ENCODE results near the gene SND1.

GRCh38 chr7:127828843-127829500, 177.0 kb downstream of the SND1 start:
- TF ChIP-seq MAFK (IDR thresholded peaks at IDR 0.05; ENCODE audit: low read depth, low read length) (no peak), CTCF (conservative IDR thresholded peaks at IDR 0.05; ENCODE audit: low read depth, low read length) (no peak), POLR2A (IDR thresholded peaks at IDR 0.05; ENCODE audit: low read depth, low read length) (no peak), BHLHE40 (IDR thresholded peaks at IDR 0.05; ENCODE audit: low read depth, low read length) (no peak), RCOR1 (IDR thresholded peaks at IDR 0.05; ENCODE audit: insufficient replicate concordance, low read length) (no peak), USF2 (IDR thresholded peaks at IDR 0.05; ENCODE audit: low read depth, low read length) (no peak), RAD21 (IDR thresholded peaks at IDR 0.05; ENCODE audit: low read length) (no peak), FOS (IDR thresholded peaks at IDR 0.05; ENCODE audit: low read depth, low read length) (no peak), RFX5 (IDR thresholded peaks at IDR 0.05; ENCODE audit: low read depth, low read length) (no peak), SMC3 (IDR thresholded peaks at IDR 0.05; ENCODE audit: low read depth, low read length) (no peak), CEBPB (IDR thresholded peaks at IDR 0.05; ENCODE audit: low read depth, low read length) (no peak), MXI1 (IDR thresholded peaks at IDR 0.05; ENCODE audit: borderline replicate concordance, low read depth, low read length) (no peak), MAZ (IDR thresholded peaks at IDR 0.05; ENCODE audit: borderline replicate concordance, low read depth, low read length) (no peak)
